ENCODE data around the gene IPO13.

DNA sequence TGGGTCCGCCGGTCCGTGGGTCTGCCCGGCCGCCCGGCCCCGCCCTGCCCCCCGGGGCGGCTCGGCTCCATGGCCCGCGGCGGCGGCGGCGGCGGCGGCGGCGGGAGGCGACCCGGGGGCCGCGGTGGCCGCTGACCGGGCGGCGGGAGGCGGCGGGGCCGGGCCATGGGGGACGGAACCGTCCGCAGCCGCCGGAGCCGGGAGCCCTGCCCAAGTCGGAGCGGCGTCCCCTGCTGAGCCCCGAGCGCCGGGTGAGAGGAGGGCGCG, 32.4 kb downstream of the IPO13 start:
- no peak for TF ChIP-seq CTCF (conservative IDR thresholded peaks at IDR 0.05; ENCODE audit: low read length)
- no peak for TF ChIP-seq EZH2phosphoT487 (IDR thresholded peaks at IDR 0.05; ENCODE audit: borderline replicate concordance)
